ENCODE measurements around the gene FEM1B. TPM values are rescaled to one million over a fixed set of nuclear protein-coding genes. Genes with fewer than 3 reads are reported as not detected.

FEM1B gene
- total and polyA plus RNA-seq, 3 donors from 2014 or later: 65.8 to 122 (median 86.3) TPM

- no peaks in the 10 kb centered on the region for H3K27me3 ChIP-seq
- WGBS, 2 donors: 42 to 53% methylated on average over 10 of the region's 10 CpGs
- no peak overlapping the region for H3K27ac ChIP-seq
- H3K4me1 ChIP-seq: peaks cover 19% of the 10 kb centered on the region
- intact Hi-C loops (cut with DNase I; ENCODE audit: low total_unique reads): no loop called here
- DNase-seq: peak; percentile 40
- no peak overlapping the region for H3K4me3 ChIP-seq
- H3K9me3 ChIP-seq: no peaks in the 10 kb centered on the region
- TF ChIP-seq, protein P1, sequence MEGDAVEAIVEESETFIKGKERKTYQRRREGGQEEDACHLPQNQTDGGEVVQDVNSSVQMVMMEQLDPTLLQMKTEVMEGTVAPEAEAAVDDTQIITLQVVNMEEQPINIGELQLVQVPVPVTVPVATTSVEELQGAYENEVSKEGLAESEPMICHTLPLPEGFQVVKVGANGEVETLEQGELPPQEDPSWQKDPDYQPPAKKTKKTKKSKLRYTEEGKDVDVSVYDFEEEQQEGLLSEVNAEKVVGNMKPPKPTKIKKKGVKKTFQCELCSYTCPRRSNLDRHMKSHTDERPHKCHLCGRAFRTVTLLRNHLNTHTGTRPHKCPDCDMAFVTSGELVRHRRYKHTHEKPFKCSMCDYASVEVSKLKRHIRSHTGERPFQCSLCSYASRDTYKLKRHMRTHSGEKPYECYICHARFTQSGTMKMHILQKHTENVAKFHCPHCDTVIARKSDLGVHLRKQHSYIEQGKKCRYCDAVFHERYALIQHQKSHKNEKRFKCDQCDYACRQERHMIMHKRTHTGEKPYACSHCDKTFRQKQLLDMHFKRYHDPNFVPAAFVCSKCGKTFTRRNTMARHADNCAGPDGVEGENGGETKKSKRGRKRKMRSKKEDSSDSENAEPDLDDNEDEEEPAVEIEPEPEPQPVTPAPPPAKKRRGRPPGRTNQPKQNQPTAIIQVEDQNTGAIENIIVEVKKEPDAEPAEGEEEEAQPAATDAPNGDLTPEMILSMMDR (IDR thresholded peaks at IDR 0.05): no peak
- TF ChIP-seq POLR2A (IDR thresholded peaks at IDR 0.05): no peak
- H3K36me3 ChIP-seq (ENCODE audit: low read depth, missing control alignments): no peaks in the 10 kb centered on the region
Observed at GRCh38 chr15:68330901-68331300, 53.4 kb downstream of the FEM1B start.

DNA sequence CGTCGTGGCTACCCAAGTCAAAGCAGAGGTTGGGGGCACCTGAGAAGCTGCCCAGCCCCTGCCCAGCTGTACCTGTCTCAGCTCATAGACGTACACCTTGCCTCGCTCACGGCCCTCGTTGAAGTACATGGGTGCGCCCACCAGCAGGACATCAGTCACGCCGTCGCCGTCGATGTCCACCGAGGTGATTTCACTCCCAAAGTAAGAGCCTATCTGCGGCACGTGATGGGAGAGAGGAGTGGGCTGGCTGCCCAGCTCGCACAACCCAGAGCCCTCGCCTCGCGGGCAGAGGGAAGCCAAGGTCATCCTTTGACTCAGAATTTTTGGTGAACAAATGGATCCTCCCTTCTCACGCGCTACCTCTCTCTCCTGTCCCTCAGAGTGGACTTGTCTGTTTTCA, 54.7 kb downstream of the FEM1B start:
- H3K27ac ChIP-seq: no peak overlapping the region
- TF ChIP-seq, protein P1 (IDR thresholded peaks at IDR 0.05): no peak
- no peak for TF ChIP-seq POLR2A (IDR thresholded peaks at IDR 0.05)
- H3K4me1 ChIP-seq: peaks cover 19% of the 10 kb centered on the region
- no peaks in the 10 kb centered on the region for H3K27me3 ChIP-seq
- H3K4me3 ChIP-seq: no peak overlapping the region
- no peaks in the 10 kb centered on the region for H3K36me3 ChIP-seq (ENCODE audit: low read depth, missing control alignments)
- DNase-seq: peak; percentile 50
- H3K9me3 ChIP-seq: no peaks in the 10 kb centered on the region
- intact Hi-C loops (cut with DNase I; ENCODE audit: low total_unique reads): no loop called here
- 65 to 85% methylated on average over 21 of the region's 21 CpGs for WGBS, 2 donors

GRCh38 chr15:68333775-68334470, 56.4 kb downstream of the FEM1B start:
- Histone ChIP-seq H3K4me3 (no peak overlapping the region), H3K36me3 (ENCODE audit: low read depth, missing control alignments) (no peaks in the 10 kb centered on the region), H3K4me1 (peaks cover 19% of the 10 kb centered on the region), H3K9me3 (no peaks in the 10 kb centered on the region), H3K27me3 (no peaks in the 10 kb centered on the region), H3K27ac (peak overlapping the region in 1 of 2 donors; percentile 30)
- 75 to 78% methylated on average over 8 of the region's 8 CpGs for WGBS, 2 donors
- no peak for DNase-seq
- intact Hi-C loops (cut with DNase I; ENCODE audit: low total_unique reads): no loop called here
- TF ChIP-seq, protein P1 (IDR thresholded peaks at IDR 0.05): no peak
- TF ChIP-seq POLR2A (IDR thresholded peaks at IDR 0.05): no peak

GRCh38 chr15:68334661-68335124, 57.1 kb downstream of the FEM1B start:
- H3K27ac ChIP-seq: peak overlapping the region in 1 of 2 donors; percentile 30
- intact Hi-C loops (cut with DNase I; ENCODE audit: low total_unique reads): no loop called here
- DNase-seq: no peak
- H3K9me3 ChIP-seq: no peaks in the 10 kb centered on the region
- peaks cover 19% of the 10 kb centered on the region for H3K4me1 ChIP-seq
- no peak for TF ChIP-seq POLR2A (IDR thresholded peaks at IDR 0.05)
- TF ChIP-seq, protein P1 (IDR thresholded peaks at IDR 0.05): no peak
- no peaks in the 10 kb centered on the region for H3K36me3 ChIP-seq (ENCODE audit: low read depth, missing control alignments)
- H3K4me3 ChIP-seq: no peak overlapping the region
- no peaks in the 10 kb centered on the region for H3K27me3 ChIP-seq
- 62 to 81% methylated on average over 9 of the region's 9 CpGs for WGBS, 2 donors

DNA sequence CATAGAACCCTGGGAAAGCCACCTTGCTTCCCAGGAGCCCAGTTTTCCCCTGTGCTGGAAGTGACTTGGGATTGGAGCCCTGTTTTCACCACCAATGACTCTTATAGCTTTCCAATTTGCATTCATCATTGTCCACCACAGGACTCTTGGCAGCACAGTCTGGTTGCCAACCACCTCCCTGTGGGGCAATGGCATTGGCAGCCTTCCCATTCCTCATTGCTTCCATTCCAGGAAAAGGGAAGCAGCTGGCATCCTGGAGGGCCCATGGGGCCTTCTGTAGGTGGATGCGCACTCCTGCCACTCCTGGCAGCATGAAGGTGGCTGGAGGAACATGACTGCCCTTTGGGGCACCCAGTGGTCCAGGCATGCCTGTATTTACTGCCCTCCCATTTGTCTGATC, 57.7 kb downstream of the FEM1B start:
- Histone ChIP-seq H3K27ac (no peak overlapping the region), H3K4me1 (peaks cover 19% of the 10 kb centered on the region)

More for the DNA sequence above, 57.7 kb downstream of the FEM1B start:
- Histone ChIP-seq H3K27me3 (no peaks in the 10 kb centered on the region), H3K9me3 (no peaks in the 10 kb centered on the region), H3K4me3 (no peak overlapping the region), H3K36me3 (ENCODE audit: low read depth, missing control alignments) (no peaks in the 10 kb centered on the region)
- WGBS, 2 donors: 100% methylated on average over 1 of the region's 1 CpG
- no peak for TF ChIP-seq POLR2A (IDR thresholded peaks at IDR 0.05)
- TF ChIP-seq, protein P1 (IDR thresholded peaks at IDR 0.05): no peak
- intact Hi-C loops (cut with DNase I; ENCODE audit: low total_unique reads): no loop called here
- no peak for DNase-seq

All from testis (tissue), 3 donors.